Keratinocyte (primary cell): ENCODE measurements around the gene MLPH.

Experiments
- CTCF ChIP-seq, 3 experiments: IDR thresholded peaks in 1 of 3; conservative IDR thresholded peaks in 1 of 3; optimal IDR thresholded peaks in 1 of 3; 2 replicates in 2 of 3; 3 replicates in 1 of 3; pipeline versions ENCODE3 to v1.5.1; 2011; ENCODE audit warnings: low read length in 3 of 3, mild to moderate bottlenecking in 3 of 3, moderate library complexity in 2 of 3, control low read depth in 1 of 3, inconsistent platforms in 1 of 3; ENCODE audit not compliant: insufficient read depth in 2 of 3; ENCODE audit errors: extremely low read depth in 1 of 3
- EZH2 ChIP-seq: IDR thresholded peaks from one replicate; pipeline ENCODE4 v1.6.1; 2012; ENCODE audit warnings: inconsistent platforms, mild to moderate bottlenecking, low read length, moderate library complexity

GRCh38 chr2:237457388-237457941 is 29.6 kb upstream of the MLPH start:
- no peak for TF ChIP-seq CTCF (optimal IDR thresholded peaks at IDR 0.05 in 1 of 3, IDR thresholded peaks at IDR 0.05 in 1 of 3, conservative IDR thresholded peaks at IDR 0.05 in 1 of 3; ENCODE audit: extremely low read depth in 1 of 3, insufficient read depth in 2 of 3, low read length in 3 of 3)
- no peak for TF ChIP-seq EZH2
